ENCODE data around the gene AIMP1.
"Not testable (repeated sequence)": the region's sequence is repeated elsewhere in the genome, so short reads cannot be mapped to it uniquely, and the experiment has no call there.

AIMP1 gene

GRCh38 chr4:106355193-106355592 lies 38.8 kb downstream of the AIMP1 start:
- no peak for DNase-seq

DNA sequence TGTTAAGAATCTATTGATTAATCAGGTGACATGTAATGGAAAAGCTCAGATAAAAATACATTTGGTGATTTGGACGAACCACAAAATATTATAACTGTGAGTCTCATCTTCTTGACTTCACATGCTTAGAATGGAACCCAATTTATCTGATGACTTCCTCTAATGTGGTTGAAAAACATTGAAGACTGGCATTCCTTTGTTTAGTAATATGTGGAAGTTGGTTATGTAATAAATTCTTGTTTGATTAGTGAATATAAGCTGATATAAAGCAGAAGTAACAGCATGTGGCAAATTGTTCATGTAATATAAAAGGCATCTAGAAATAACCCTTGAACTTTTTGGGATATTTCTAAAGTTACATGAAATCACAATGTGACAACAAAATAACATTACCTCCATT lies 42.5 kb downstream of the AIMP1 start:
- DNase-seq: no peak

- no peak for DNase-seq
Observed at GRCh38 chr4:106362086-106362825, 45.9 kb downstream of the AIMP1 start.

GRCh38 chr4:106364282-106364681 lies 47.9 kb downstream of the AIMP1 start:
- DNase-seq: no peak

- no peak for DNase-seq
Observed at GRCh38 chr4:106365613-106366012, 49.3 kb downstream of the AIMP1 start.

DNA sequence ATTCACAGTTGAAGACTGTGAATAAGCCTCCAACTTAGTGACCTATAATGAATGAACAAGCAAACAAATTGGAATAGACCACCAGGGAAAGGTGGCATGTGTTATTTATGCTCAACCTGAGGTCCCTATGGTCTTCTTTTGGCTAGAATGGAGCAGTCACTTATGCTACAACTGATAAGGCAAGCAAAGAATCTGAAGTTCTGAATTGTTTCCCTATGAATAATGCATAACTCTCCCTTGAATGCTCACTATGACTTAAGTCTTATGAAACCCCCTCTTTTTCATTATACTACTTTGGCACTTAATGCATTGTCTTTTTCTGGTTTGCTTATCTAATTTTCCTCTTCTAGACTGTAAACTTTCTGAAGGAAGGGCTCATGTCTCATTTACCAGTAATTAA lies 49.7 kb downstream of the AIMP1 start:
- no peak for DNase-seq

DNA sequence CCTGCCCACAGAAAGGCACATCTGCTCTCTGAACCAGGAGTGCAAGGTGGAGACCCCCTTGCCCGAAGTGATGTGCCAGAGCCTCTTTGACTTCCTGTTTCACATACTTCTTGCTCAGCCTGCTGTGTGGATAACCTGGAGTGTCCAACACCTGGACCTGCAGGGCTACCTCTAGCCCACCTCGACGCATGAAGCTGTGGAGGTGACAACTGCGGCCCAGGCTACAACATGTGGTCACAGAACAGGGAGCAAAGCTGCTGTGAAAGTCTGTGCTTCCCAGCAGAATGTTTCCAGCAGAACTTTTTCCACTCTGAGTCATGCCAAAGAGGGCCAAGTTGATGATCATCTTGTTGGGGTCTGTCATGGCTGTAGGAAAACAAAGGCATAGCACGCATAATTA lies 50.7 kb downstream of the AIMP1 start:
- no peak for DNase-seq

DNA sequence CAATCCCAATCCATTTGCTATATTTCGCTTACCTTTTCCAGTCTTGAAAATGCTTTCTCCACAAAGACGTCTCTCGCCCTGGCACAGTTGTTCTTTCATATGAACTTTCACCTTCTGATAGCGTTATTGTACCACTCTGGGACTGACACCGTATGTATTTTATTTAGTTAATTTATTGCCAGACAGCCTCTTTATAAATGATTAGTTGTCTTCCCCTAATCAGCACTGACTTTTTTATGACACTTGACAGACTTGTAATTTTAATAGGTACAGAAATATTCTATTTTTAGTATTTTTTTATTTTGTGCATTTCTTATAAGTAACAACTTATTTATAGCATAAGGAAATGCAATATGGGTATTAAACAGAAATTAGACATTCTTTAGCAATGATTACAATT lies 52.3 kb downstream of the AIMP1 start, which contains the start of gene GIMD1:
GIMD1 (minus strand) TSS at position 101 of the 400 bp plus-strand sequence. CDS start 1,343 bp downstream, outside the sequence.
- DNase-seq: no peak

- DNase-seq: peak; percentile 31
Observed at GRCh38 chr4:106369456-106370060, 53.2 kb downstream of the AIMP1 start.

DNA sequence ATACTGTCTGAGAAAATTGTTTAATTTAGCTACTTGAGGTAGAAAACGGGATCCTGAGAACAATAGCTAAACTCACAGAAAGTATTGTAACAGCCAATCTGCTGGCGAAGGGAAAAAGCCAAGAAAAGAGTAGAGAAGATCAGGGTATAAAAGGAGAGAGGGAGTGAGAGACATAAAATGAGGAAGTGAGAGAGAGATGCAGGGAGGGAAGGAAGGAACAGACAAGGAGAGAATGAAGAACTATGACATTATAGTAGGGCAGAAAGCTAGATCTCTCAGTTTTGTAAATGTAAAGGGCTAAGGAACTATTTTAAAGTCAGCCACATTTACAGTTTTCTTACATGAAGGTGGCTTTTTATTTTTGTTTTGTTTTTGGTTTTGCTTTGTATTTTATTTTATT lies 53.9 kb downstream of the AIMP1 start:
- no peak for DNase-seq

DNA sequence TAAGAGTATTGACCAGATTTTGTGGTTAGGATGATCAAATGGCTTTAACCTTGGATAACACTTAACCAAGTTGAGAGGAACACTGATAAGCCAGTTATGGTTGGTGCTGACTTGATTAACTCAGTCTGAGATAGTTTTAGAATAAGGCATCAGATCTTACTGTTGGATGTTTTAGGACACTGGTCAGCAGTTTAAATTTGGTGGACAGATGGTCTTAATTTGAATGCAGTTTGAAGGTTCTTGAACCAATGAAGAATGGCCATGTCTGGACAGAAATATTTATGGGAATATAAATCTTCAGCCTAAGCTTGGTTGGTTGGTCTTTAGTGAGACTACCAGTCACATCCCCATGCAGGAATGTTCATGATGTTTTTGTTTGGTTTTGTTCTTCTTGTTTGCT lies 54.8 kb downstream of the AIMP1 start:
- DNase-seq: no peak

- DNase-seq: no peak
Observed at GRCh38 chr4:106373026-106373425, 56.7 kb downstream of the AIMP1 start.

- DNase-seq: no peak
Observed at GRCh38 chr4:106380179-106380578, 63.8 kb downstream of the AIMP1 start.

DNA sequence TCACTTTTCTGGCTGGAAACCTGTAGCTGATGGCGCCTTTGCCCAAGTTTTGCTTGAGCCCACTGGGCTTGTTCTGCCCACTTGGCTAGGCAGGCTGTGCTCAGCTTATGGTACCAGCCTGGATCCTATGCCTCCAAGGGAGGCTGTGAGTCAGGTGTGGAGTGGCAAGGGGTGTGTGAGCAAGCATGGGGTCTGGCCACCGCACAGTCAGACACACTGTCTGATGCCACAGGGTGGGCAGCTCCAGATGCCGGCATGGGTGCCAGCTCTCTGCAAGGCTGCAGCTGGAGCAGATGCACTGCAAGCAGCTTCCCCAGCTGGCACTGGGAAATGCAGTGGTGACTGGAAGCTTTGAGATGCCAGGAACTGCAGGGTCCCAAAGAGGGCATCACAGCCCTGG lies 68.5 kb downstream of the AIMP1 start:
- DNase-seq: no peak

DNA sequence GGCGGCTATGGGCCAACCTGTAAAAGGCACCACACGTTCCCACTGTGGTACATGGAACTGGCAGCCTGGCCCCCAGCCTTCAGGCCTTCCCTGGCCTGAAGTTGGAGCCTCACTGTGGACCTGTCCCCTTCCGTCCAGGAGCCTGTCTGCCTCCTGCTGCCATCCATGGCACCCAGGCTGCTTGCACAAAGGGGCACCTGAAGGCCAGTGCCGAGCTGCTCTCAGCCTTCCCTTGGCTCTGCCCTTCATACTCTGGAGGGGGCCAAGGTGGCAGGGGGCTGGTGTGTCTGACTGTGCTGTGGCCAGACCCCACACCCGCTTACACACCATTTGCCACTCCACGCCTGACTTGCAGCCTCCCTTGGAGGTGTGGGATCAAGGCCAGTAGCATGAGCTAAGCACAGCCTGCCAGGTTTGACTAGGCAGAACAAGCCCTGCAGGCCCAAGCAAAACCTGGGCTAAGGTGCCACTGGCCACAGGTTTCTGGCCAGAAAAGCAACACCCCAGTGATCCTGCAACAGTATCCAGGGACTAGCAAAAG lies 69.6 kb downstream of the AIMP1 start:
- DNase-seq: no peak

GRCh38 chr4:106395582-106395981 lies 79.2 kb downstream of the AIMP1 start:
- DNase-seq: no peak

DNA sequence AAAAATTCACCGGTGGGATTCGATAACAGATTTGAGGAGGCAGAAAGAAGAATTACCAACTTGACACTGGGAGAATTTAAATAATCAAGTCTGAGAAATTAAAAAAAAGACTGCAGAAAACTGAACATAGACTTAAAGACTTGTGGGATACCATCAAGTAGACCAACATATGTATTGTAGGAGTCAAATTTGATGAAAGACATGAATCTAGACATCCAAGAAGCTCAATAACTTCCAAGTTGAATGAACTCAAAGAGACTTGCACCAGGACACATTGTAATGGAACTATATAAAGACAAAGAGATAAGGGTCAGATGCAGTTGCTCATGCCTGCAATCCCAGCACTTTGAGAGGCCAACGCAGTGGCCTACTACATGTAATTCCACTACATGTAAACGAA lies 82.5 kb downstream of the AIMP1 start:
- DNase-seq: not testable (repeated sequence)

All from retina (tissue), 1 donor.